HepG2 (cell line): Measurements from ENCODE around the gene TUBG2. TPM values are rescaled to one million over a fixed set of nuclear protein-coding genes. Genes with fewer than 3 reads are reported as not detected.

ENCODE experiments used
- ASH2L ChIP-seq: fragments of 300-600, 200-600 bp; sonication (generic); IDR thresholded peaks from 2 replicates; pipeline ENCODE4 v1.7.0; 2017; ENCODE audit warnings: low read depth, mild to moderate bottlenecking, moderate library complexity, mixed read lengths, low read length; ENCODE audit not compliant: insufficient read length
- ATF7-NPFF ChIP-seq: sonication (generic); formaldehyde crosslinking; IDR thresholded peaks from 2 replicates; pipeline ENCODE4 v1.8.1; 2023; ENCODE audit warnings: mild to moderate bottlenecking, low read depth, missing genetic modification reagents, moderate library complexity
- CCDC6 ChIP-seq: sonication (generic); formaldehyde crosslinking; IDR thresholded peaks from 2 replicates; pipeline ENCODE4 v1.8.1; 2022; ENCODE audit warnings: mild to moderate bottlenecking, missing genetic modification reagents, moderate library complexity
- DMAP1 ChIP-seq: IDR thresholded peaks from 2 replicates; pipeline ENCODE4 v1.6.1; 2016
- ETV5 ChIP-seq: IDR thresholded peaks from 2 replicates; pipeline ENCODE4 v1.6.1; 2018; ENCODE audit warnings: missing biosample characterization, missing genetic modification reagents, inconsistent platforms, borderline replicate concordance
- FOXJ3 ChIP-seq: sonication (generic); formaldehyde crosslinking; IDR thresholded peaks from 2 replicates; pipeline ENCODE4 v1.4.0; 2020; ENCODE audit warnings: missing genetic modification reagents, mild to moderate bottlenecking, borderline replicate concordance
- GATA4 ChIP-seq: sonication (generic); IDR thresholded peaks from 2 replicates; pipeline ENCODE4 v1.6.1; 2016; ENCODE audit warnings: antibody characterized with exemption, low read depth, borderline replicate concordance
- HCFC1 ChIP-seq: fragments of 150-350 bp; IDR thresholded peaks from 2 replicates; pipeline ENCODE4 v1.6.1; 2014; ENCODE audit warnings: low read depth, low read length
- IKZF4 ChIP-seq: sonication (generic); formaldehyde crosslinking; IDR thresholded peaks from 2 replicates; pipeline ENCODE4 v1.5.1; 2020; ENCODE audit warnings: borderline replicate concordance, mild to moderate bottlenecking, low read depth, missing genetic modification reagents; ENCODE audit errors: not compliant biosample characterization
- IRF2 ChIP-seq: IDR thresholded peaks from 2 replicates; pipeline ENCODE4 v1.6.1; 2018; ENCODE audit warnings: missing genetic modification reagents, missing compliant biosample characterization
- MIER2 ChIP-seq: IDR thresholded peaks from 2 replicates; pipeline ENCODE4 v1.6.1; 2016; ENCODE audit warnings: missing biosample characterization, missing genetic modification reagents
- MLLT10 ChIP-seq: sonication (generic); formaldehyde crosslinking; IDR thresholded peaks from 2 replicates; pipeline ENCODE4 v1.4.0; 2020; ENCODE audit warnings: missing genetic modification reagents
- MYC ChIP-seq: sonication (generic); formaldehyde crosslinking; IDR thresholded peaks from 2 replicates; pipeline ENCODE4 v1.9.0; 2021; ENCODE audit warnings: missing genetic modification reagents, borderline replicate concordance
- PCBP2 ChIP-seq: fragments of 200-400 bp; formaldehyde crosslinking; optimal IDR thresholded peaks from 2 replicates; pipeline ENCODE3; 2018; ENCODE audit warnings: low read length, low read depth; ENCODE audit not compliant: poor library complexity, severe bottlenecking
- PHF20 ChIP-seq: sonication (generic); formaldehyde crosslinking; IDR thresholded peaks from 2 replicates; pipeline ENCODE4 v1.5.0; 2020; ENCODE audit warnings: mild to moderate bottlenecking, missing genetic modification reagents
- RBFOX2 ChIP-seq: fragments of 200-400 bp; formaldehyde crosslinking; IDR thresholded peaks from 2 replicates; pipeline ENCODE4 v1.6.1; 2017; ENCODE audit warnings: low read depth, mild to moderate bottlenecking, low read length
- RELA ChIP-seq: sonication (generic); formaldehyde crosslinking; IDR thresholded peaks from 2 replicates; pipeline ENCODE4 v1.4.0; 2020; ENCODE audit warnings: missing genetic modification reagents
- RFX5 ChIP-seq: IDR thresholded peaks from 2 replicates; pipeline ENCODE4 v1.6.1; 2011; ENCODE audit warnings: low read depth, low read length, improper control_type of control experiment
- SPEN ChIP-seq: sonication (generic); formaldehyde crosslinking; IDR thresholded peaks from 2 replicates; pipeline ENCODE4 v1.5.1; 2020; ENCODE audit warnings: low read depth, mild to moderate bottlenecking, missing genetic modification reagents
- TBP ChIP-seq: sonication (generic); formaldehyde crosslinking; IDR thresholded peaks from 2 replicates; pipeline ENCODE4 v1.5.0; 2020; ENCODE audit warnings: missing genetic modification reagents
- TEAD3 ChIP-seq: optimal IDR thresholded peaks from 2 replicates; pipeline ENCODE3; 2016; ENCODE audit warnings: borderline replicate concordance
- TRIM24 ChIP-seq: sonication (generic); formaldehyde crosslinking; IDR thresholded peaks from 2 replicates; pipeline ENCODE4 v1.8.0; 2022; ENCODE audit warnings: mild to moderate bottlenecking, missing genetic modification reagents
- ZFP36L1 ChIP-seq: sonication (generic); formaldehyde crosslinking; IDR thresholded peaks from 2 replicates; pipeline ENCODE4 v1.8.0; 2022; ENCODE audit warnings: mild to moderate bottlenecking, missing genetic modification reagents, moderate library complexity
- ZNF136 ChIP-seq: sonication (generic); formaldehyde crosslinking; IDR thresholded peaks from 2 replicates; pipeline ENCODE4 v1.8.1; 2022; ENCODE audit warnings: low read depth, mild to moderate bottlenecking, moderate library complexity, missing genetic modification reagents
- ZNF34 ChIP-seq: sonication (generic); formaldehyde crosslinking; IDR thresholded peaks from 2 replicates; pipeline ENCODE4 v1.4.0; 2020; ENCODE audit warnings: mild to moderate bottlenecking, missing genetic modification reagents, borderline replicate concordance
- ZNF468 ChIP-seq: sonication (generic); formaldehyde crosslinking; IDR thresholded peaks from 2 replicates; pipeline ENCODE4 v1.8.0; 2022; ENCODE audit warnings: mild to moderate bottlenecking, moderate library complexity, missing genetic modification reagents
- ZNF510 ChIP-seq: sonication (generic); formaldehyde crosslinking; IDR thresholded peaks from 2 replicates; pipeline ENCODE4 v1.4.0; 2020; ENCODE audit warnings: low read depth, mild to moderate bottlenecking, missing genetic modification reagents
- ZNF782 ChIP-seq: sonication (generic); formaldehyde crosslinking; IDR thresholded peaks from 2 replicates; pipeline ENCODE4 v1.4.0; 2020; ENCODE audit warnings: missing genetic modification reagents, mild to moderate bottlenecking, borderline replicate concordance
- polyA plus RNA-seq, 8 experiments: library from polyadenylated mRNA; depleted of rRNA in 3 of 8; stranded (reverse) in 7 of 8; unstranded in 1 of 8; fragments of >200 nt; fragmentation: Illumina TruSeq in 4 of 8; extraction: Trizol in 4 of 8; gene quantifications; 2 replicates each; pipeline versions ENCODE4 v1.2.1 to v1.2.3, GENCODE V29; 2011 to 2016; ENCODE audit warnings: low read depth in 4 of 8, missing spikeins in 1 of 8, mixed read lengths in 1 of 8; ENCODE audit not compliant: insufficient read depth in 1 of 8
- total RNA-seq, 5 experiments: library from RNA; depleted of rRNA; stranded (reverse); fragments of >200 nt; fragmentation: Illumina TruSeq; extraction: Trizol; gene quantifications; 2 replicates each; pipeline ENCODE4 v1.2.3, GENCODE V29; 2016; ENCODE audit warnings: low read depth in 1 of 5
- TF ChIP-seq, protein P1 (sequence below): IDR thresholded peaks from 2 replicates; pipeline ENCODE4 v1.6.1; 2016; ENCODE audit warnings: low read depth, control low read depth
- TF ChIP-seq, protein P2 (sequence below): sonication (generic); formaldehyde crosslinking; conservative IDR thresholded peaks from 2 replicates; pipeline ENCODE4 v1.8.0; 2022; ENCODE audit warnings: missing genetic modification reagents

The TUBG2 gene
- total and polyA plus RNA-seq, 2 of the 13 experiments (the other 11 are each of a cell fraction or from before 2014, with no cell fraction given), result 16.0 to 42.3 TPM

DNA sequence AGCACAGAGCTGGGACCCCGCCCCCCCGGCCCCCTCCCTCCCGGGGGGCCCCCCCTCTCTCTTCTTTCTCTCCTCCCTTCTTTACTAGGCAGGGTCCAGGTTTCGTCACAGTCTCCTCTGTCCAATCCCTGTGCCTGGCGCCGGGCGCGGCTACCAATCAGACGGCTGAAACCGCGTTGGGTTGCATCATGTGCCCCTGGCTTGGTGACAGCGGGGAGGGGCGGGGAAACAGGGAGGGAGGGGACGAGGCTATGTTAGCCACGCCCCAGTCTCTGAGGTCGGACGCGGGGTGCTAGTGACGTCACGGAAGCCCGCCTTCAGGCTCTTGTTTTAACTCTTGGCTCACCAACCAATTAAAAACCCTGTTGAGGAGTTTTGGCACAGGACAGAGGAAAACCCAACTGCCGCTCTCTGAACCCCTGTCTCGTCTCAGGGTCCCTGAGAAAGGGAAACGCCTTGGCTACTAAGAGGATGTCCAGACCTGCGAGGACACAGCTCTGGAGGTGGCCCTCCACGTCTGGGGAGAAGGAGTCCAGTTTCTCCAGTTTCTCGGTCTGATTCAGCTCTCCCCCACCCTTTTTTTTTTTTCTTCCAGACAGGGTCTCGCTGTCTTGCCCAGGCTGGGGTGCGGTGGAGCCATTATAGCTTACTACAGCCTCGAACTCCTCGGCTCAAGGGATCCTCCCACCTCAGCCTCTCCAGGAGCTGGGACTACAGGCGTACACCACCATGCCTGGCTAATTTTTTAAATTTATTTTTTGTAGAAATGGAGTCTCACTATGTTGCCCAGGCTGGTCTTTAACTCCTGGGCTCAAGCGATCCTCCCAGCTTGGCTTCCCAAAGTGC lies 18.2 kb downstream of the TUBG2 start (continued):
- TF ChIP-seq FOXJ3 (CRISPR knock-in tag) (no peak), SPEN (CRISPR knock-in tag) (0 out of 2 replicates have a peak, but pooled peaks have one; percentile 8), IRF2 (CRISPR knock-in tag) (no peak), ZNF782 (CRISPR knock-in tag) (no peak), RBFOX2 (no peak), GATA4 (no peak), ASH2L (no peak), MYC (CRISPR knock-in tag) (no peak), TBP (CRISPR knock-in tag) (no peak), ZFP36L1 (CRISPR knock-in tag) (0 out of 2 replicates have a peak, but pooled peaks have one; percentile 23), HCFC1 (no peak; the same call in 1 of the 2 replicates), RELA (CRISPR knock-in tag) (no peak), CCDC6 (no peak), ZNF34 (no peak), ZNF468 (CRISPR knock-in tag) (no peak), ZNF136 (CRISPR knock-in tag) (no peak), PHF20 (CRISPR knock-in tag) (no peak; the same call in 1 of the 2 replicates), ATF7-NPFF (CRISPR knock-in tag) (no peak), MIER2 (CRISPR knock-in tag) (no peak), TEAD3 (CRISPR knock-in tag) (no peak), PCBP2 (no peak), ETV5 (CRISPR knock-in tag) (no peak), DMAP1 (CRISPR knock-in tag) (no peak), TRIM24 (no peak), ZNF510 (CRISPR knock-in tag) (no peak), MLLT10 (no peak), RFX5 (peak; percentile 91), IKZF4 (CRISPR knock-in tag) (no peak)
- TF ChIP-seq, protein P1, sequence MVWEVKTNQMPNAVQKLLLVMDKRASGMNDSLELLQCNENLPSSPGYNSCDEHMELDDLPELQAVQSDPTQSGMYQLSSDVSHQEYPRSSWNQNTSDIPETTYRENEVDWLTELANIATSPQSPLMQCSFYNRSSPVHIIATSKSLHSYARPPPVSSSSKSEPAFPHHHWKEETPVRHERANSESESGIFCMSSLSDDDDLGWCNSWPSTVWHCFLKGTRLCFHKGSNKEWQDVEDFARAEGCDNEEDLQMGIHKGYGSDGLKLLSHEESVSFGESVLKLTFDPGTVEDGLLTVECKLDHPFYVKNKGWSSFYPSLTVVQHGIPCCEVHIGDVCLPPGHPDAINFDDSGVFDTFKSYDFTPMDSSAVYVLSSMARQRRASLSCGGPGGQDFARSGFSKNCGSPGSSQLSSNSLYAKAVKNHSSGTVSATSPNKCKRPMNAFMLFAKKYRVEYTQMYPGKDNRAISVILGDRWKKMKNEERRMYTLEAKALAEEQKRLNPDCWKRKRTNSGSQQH (CRISPR knock-in tag), result no peak
- TF ChIP-seq, protein P2, sequence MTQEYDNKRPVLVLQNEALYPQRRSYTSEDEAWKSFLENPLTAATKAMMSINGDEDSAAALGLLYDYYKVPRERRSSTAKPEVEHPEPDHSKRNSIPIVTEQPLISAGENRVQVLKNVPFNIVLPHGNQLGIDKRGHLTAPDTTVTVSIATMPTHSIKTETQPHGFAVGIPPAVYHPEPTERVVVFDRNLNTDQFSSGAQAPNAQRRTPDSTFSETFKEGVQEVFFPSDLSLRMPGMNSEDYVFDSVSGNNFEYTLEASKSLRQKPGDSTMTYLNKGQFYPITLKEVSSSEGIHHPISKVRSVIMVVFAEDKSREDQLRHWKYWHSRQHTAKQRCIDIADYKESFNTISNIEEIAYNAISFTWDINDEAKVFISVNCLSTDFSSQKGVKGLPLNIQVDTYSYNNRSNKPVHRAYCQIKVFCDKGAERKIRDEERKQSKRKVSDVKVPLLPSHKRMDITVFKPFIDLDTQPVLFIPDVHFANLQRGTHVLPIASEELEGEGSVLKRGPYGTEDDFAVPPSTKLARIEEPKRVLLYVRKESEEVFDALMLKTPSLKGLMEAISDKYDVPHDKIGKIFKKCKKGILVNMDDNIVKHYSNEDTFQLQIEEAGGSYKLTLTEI (CRISPR knock-in tag), result no peak
